HG03095 (cell line): ENCODE data around the gene CACNA1H.
"Not testable (repeated sequence)": the region's sequence is repeated elsewhere in the genome, so short reads cannot be mapped to it uniquely, and the experiment has no call there.

ENCODE experiments used
- ATAC-seq: cut with Tn5 transposase; IDR thresholded peaks from one replicate; pipeline ENCODE4 v1.9.1; 2021; ENCODE audit warnings: moderate library complexity; ENCODE audit not compliant: unreplicated experiment

Gene CACNA1H

GRCh38 chr16:1221628-1222552 is 69.0 kb downstream of the CACNA1H start:
- ATAC-seq: no peak

- no peak for ATAC-seq
These were observed 69.8 kb downstream of the CACNA1H start for GRCh38 chr16:1222553-1223354.

DNA sequence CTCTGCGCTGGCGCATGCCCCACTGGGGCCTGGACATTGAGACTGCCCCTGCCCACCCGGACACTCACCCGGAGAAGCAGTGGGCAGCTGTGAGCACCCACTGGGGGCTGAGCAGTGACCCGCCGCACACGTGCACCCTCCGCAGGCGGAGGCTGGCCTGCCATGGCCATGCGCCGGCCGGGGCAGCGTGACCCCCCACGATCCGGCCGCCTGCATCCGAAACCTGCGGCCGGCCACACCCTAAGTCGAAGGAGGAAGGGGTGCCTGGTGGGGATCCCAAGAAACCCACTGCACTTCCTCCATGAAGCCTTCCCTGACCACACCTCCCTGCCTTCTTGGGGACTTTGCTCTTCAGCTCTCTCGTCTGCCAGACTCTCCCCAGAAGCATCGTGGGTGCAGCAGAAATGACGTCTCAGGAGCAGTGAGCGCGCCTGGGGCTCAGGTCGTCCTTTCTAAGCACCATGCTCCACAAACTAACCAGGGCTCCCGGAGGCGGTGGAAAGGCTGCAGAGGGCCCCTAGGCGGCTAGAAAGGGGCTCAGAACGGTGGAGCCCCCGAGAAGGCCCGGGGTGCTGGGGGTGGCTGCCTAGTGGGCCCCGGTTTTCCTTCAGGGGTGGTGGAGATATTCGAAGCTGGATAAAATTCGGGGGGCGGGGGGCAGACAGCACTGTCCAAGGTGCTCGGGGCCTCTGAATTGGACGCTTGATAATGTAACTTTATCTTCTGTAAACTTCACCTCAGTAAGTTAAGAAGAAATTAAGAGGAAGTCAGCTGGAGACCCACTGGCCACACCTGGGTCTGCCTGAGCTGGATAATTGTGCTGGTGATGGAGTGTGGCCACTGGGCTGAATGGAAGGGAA is 70.7 kb downstream of the CACNA1H start:
- no peak for ATAC-seq

- no peak for ATAC-seq
These were observed 71.7 kb downstream of the CACNA1H start for GRCh38 chr16:1224558-1224957.

GRCh38 chr16:1225051-1225451 is 72.1 kb downstream of the CACNA1H start, which contains the start of gene TPSG1:
Gene TPSG1 (minus strand): TSS chr16:1225268. CDS start chr16:1225252, 16 bp downstream.
- no peak for ATAC-seq

DNA sequence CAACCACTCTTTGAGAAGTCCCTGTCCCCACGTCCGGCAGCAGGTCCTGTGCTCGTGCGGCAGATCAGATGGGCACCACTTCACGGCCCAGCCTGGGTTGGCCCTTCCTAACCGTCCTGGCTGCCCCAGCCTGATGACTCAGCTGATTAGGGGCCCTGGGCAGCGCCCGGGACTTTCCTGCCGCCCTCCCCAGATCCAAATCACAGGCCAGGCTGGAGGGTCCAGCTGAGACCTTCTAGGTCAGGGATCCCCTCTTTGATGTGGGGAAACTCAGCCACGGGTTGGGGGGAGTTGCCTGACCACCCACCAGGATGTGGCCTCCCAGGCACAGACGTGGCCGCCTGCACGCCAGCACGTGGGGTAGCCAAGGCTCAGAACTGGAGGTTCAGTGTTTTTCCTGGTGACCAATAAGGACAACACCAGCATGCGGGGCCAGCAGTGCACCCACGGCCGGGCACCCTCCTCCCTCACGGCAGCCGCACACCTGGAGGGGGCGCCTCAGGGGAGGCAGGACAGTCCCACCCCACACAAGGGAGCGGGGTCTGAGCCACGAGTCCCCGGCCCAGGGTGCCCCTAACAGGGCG is 72.9 kb downstream of the CACNA1H start:
- ATAC-seq: not testable (repeated sequence)

DNA sequence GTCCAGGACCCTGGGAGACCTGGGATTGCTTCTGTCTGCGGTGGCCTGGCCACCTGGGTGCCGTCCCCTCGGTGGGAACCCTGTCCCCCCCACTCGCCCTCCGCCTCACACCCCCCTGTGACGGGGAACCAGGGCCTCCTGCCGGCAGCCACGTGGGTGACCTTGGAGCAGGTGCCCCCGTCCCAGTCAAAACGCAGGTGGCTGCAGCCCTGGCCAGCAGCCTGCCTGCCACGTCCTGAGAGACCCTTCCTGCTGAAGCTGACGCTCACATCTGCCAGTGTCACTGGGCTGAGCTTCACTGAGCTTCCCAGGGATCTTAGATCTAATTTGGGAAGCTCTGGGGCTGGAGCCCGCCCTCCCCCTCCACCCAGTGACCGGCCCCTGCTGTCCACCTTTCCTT is 73.8 kb downstream of the CACNA1H start:
- ATAC-seq: not testable (repeated sequence)

DNA sequence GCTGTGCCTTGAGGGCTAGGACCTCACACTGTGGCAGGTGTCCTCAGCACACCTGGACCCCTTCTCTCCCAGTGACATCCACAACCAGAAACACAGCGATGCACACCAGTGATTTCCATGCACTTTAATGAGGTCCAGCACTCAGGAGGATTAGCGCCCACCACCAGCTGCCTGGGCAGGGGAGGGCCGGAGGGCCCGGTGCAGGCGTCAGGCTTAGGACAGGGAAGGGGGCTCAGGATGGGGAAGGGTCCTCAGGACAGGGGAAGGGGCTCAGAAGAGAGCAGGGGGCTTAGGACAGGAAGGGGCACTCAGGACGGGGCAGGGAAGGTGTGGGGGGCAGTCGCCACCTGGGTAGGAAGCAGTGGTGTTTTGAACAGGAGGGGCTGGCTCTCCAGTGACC is 75.3 kb downstream of the CACNA1H start:
- not testable (repeated sequence) for ATAC-seq

DNA sequence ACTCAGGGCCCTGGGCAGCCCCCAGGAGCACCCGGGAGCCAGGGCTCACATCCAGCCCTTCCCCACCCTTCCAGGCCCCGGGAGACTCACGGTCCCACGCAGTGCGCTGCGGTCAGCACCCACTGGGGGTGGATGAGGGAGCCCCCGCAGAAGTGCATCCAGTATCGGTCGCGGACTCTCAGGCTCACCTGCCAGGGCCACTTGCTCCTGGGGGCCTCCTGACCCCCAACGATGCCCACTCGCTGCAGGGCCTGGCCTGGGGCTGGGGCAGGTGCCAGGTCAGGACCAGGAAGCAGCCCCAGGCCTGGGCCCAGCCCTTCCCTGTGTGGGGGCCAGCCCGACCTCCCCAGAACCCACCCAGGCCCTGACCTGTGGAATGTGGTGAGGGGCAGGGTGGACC is 76.6 kb downstream of the CACNA1H start:
- ATAC-seq: not testable (repeated sequence)

DNA sequence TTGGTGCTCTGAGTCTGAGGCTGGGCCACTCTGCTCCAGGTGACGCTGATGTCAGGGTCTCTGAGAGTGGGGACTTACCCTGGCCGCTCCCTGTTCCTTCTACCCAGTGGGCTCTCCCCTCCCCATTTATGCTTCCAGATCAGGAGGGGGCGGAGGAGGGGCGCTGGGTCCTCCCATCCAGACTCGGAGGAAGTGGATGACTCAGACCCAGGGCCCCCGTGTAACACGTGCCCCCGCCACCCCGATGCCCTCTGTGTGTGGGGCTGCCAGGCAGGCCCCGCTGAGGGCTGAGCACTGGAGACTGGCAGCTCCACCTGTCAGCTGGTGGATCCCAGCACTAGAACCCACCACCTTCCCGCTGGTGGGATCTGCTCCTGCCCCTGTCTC is 77.2 kb downstream of the CACNA1H start, which contains the start of gene TPSB2:
TSS of gene TPSB2 (minus strand) at position 101 of the 387 bp plus-strand sequence. CDS start 233 bp downstream, outside the sequence.
- not testable (repeated sequence) for ATAC-seq

GRCh38 chr16:1230471-1231212 is 77.7 kb downstream of the CACNA1H start:
- ATAC-seq: not testable (repeated sequence)

DNA sequence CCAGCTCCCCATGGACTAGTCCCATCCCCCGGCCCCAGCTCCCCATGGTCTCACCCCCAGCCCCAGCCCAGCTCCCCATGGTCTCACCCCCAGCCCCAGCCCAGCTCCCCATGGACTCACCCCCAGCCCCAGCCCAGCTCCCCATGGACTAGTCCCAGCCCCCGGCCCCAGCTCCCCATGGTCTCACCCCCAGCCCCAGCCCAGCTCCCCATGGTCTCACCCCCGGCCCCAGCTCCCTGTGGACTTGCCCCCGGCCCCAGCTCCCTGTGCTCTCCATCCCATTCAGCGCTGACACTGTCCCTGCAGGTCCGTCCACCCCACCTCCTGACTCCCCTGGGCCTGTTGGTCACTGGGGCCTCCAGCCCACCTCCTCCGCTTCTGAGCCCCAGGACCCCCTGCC is 78.4 kb downstream of the CACNA1H start:
- ATAC-seq: not testable (repeated sequence)

GRCh38 chr16:1232049-1232748 is 79.3 kb downstream of the CACNA1H start:
- not testable (repeated sequence) for ATAC-seq

DNA sequence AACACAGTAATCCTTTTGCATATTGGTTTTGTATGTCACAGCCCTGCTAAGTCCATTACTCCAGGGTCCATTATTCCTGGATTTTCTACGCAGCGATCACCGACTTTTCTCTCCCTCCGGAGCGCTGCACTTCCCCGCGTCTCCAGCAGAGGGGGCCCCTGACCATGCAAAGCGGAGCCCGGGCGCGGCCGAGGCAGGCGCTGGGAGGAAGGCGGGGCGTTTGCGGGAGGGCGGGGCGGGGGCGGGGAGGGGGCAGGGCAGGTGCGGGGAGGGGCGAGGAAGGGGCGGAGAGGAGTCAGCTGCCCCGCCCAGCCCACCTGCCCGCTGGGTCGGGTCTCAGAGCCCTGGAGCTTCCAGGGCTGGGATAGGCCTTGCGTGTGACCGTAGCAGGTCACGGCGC is 83.8 kb downstream of the CACNA1H start:
- ATAC-seq: not testable (repeated sequence)

- no peak for ATAC-seq
These were observed 85.1 kb downstream of the CACNA1H start for GRCh38 chr16:1237990-1238389.

DNA sequence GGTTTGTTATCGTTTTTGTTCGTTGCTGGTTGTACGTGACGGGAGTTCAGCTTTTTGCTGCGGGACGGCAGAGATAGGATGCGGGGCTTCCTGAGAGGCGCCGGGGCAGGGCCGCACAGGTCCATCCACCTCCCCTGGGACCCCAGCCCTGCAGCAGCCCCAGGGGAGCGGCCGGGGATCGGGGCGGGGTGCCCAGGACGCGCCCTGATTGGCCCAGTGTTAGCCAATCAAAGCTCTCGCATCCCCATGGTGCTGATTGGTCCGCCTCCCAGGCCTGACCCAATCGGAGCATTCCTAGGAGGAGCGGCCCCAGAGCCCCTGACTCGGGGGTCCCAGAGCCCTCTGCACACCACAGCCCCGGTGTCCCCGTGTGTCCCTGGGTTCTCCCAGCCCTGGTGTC is 86.0 kb downstream of the CACNA1H start:
- ATAC-seq: not testable (repeated sequence)

- ATAC-seq: not testable (repeated sequence)
These were observed 86.7 kb downstream of the CACNA1H start for GRCh38 chr16:1239575-1239974.

DNA sequence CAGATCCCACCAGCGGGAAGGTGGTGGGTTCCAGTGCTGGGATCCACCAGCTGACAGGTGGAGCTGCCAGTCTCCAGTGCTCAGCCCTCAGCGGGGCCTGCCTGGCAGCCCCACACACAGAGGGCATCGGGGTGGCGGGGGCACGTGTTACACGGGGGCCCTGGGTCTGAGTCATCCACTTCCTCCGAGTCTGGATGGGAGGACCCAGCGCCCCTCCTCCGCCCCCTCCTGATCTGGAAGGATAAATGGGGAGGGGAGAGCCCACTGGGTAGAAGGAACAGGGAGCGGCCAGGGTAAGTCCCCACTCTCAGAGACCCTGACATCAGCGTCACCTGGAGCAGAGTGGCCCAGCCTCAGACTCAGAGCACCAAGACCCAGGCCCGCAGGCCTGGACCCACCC is 87.5 kb downstream of the CACNA1H start, which contains the start of gene TPSAB1:
TSS of gene TPSAB1 (plus strand) at position 270 of the 400 bp plus-strand sequence. CDS start 234 bp downstream, outside the sequence.
- not testable (repeated sequence) for ATAC-seq

GRCh38 chr16:1241081-1241480 is 88.2 kb downstream of the CACNA1H start:
- ATAC-seq: not testable (repeated sequence)
